ENCODE data around the gene VWA3B.
"Not testable (repeated sequence)": the region's sequence is repeated elsewhere in the genome, so short reads cannot be mapped to it uniquely, and the experiment has no call there.

The VWA3B gene

GRCh38 chr2:98085649-98086048, 1.3 kb upstream of the VWA3B start:
- DNase-seq = no peak

- DNase-seq = no peak
Observed at GRCh38 chr2:98087447-98088020, 567 bp downstream of the VWA3B start.

DNA sequence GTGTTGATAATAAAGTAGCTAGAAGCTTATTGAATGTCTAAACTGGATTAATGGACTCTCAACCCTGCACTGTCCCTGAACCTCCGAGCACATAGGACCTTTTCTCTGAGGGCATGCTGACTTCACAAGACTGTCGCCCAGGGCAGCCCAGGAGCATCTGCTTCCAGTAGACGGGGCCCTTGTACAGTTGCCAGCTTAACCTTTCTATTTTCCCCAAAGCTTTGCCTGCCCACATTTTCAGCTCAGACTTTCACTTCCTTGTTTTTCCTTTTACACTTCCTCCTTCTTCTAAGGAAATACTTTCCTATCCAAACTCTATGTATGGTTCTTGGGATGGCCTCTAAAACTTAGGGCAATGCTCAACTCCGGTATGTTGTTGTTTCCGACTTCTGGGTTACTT, 1.3 kb downstream of the VWA3B start:
- peak in 5 of 14 donors; percentile 1 to 22 (median 11) for DNase-seq

DNA sequence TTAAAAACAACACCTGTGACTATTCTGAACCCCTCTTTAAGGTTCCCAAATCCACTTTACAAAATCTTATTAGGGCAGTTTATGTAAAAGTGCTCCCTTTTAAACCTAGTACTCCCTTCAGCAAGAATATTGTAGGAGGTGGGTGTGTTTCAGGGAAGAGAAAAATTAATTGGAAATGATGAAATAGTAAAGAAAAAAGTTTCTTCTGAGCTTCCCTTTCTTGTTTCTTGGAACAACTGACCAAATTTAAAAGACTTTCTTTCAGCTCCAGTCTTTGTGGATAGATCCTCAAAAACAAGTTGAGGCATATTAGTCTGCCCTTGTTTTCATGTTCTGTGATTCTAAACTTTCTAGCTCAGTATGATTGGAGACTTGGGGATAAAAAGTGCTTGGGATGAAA, 3.0 kb downstream of the VWA3B start:
- DNase-seq = no peak

- DNase-seq = no peak
Observed at GRCh38 chr2:98090951-98091350, 4.0 kb downstream of the VWA3B start.

DNA sequence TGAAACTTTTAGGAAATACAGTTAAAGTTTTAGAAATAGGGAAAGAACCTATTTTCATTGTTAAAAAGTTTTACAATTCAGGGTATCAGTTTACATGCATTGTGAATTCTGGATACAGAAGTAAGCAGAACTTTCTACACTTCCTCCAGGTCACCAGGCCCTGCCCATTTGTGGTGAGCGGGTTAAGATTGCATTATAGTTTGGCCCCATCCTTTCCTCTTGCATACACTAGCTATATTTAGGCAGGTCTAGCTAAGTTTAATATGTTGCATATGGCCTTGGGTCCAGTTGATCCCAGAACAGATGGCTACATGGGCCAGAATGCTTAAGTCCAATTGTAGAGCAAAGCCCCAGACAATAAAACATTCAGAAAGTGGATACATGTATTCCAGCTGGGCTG, 4.8 kb downstream of the VWA3B start:
- DNase-seq = peak in 1 of 14 donors; percentile 9

DNA sequence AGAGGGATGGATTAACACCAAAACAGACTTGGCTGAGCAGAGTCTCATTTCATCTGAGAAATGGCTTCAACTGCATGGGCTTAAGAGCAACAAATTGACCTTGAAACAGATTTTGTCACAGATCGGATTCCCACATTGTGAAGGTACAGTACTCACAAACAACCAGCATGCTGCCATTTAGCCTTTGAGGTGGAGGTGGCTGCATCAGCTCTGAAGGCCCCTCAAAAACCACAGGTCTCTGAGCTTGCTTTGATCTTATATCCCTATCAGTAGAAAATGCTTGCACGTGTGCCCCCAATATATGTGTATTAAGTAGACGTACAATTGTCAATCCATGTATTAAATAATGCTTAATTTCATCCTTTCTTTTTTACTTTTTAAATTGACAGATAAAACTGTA, 6.2 kb downstream of the VWA3B start:
- DNase-seq = no peak

DNA sequence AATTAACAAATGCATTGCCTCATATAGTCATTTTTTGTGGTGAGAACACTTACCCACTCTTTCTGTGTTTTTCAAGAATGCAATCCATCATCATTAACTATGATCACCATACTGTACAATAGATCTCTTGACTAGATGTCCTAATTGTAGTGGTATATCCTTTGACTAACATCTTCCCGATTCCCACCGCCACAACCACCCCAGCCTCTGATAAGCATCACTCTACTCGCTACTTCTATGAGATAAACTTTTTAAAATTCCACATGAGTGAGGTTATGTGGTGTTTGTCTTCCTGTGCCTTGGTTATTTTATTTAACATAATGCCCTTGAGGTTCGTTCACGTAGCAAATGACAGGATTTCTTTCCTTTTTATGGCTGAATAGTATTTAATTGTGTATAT, 6.6 kb downstream of the VWA3B start:
- DNase-seq = no peak

DNA sequence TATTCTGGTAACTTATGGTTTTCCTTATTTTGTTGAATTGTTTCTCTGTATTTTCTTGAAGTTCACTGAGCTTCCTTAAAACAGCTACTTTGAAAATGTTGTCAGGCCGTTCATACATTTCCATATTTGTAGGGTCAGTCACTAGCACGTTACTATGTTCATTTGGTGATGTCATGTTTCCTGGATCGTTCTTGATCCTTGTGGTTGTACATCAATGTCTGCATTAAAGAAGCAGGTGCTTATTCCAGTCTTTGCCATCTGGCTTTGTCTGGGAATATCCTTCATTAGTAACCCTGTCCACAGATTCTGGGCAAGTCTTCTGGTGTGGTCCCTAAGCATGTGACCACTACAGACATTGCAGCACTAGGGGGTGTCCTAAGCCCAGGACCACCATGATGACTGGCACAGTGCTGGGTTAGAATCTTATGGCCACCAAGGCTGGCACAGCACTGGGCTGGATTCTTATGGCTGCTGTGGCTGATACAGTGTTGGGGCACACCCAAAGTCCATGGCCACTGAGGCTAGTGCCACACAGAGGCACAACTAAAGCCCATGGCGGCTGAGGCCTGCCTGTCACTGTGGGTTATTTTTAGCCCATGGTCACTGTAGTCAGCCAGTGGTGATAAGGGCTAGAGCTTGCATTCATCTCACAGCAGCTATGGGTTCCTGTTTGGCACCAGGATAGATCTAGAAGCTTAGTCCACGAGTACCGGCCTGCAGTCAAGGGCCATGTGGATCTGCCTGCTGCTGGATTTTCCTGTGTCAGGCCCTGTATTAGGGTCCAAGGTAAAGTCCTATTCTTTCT, 13.2 kb downstream of the VWA3B start:
- no peak for DNase-seq

- DNase-seq = not testable (repeated sequence)
Observed at GRCh38 chr2:98102315-98102714, 15.3 kb downstream of the VWA3B start.

GRCh38 chr2:98102878-98103277, 15.9 kb downstream of the VWA3B start:
- DNase-seq = no peak

DNA sequence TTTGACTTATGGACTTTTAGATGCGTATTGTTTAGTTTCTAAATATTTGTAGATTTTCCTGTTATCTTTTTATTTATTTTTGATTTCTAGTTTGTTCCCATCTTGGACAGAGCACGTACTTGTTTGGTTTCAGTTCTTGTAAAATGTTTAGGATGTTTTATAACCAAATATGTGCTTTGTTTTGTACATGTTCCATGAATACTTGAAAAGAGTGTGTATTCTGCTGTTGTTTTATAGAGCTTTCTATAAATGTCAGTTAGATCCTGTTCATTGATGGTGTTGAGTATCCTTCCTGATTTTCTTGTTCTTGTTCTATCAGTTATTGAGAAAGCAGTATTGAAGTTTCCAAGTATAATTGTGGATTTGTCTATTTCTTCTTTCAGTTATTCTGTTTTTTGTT, 21.1 kb downstream of the VWA3B start:
- DNase-seq = no peak

DNA sequence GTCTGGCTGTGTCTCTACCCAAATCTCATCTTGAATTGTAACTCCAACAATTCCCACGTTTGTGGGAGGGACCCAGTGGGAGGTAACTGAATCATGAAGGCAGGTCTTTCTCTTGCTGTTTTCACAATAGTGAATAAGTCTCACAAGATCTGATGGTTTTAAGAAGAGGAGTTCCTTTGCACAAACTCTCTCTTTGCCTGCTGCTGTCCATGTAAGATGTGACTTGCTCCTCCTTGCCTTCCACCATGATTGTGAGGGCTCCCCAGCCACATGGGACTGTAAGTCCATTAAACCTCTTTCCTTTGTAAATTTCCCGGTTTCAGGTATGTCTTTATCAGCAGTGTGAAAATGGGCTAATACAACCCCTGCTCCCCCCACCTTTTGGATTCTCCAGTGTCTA, 23.8 kb downstream of the VWA3B start:
- no peak for DNase-seq

- no peak for DNase-seq
Observed at GRCh38 chr2:98114643-98115330, 27.8 kb downstream of the VWA3B start.

- DNase-seq = no peak
Observed at GRCh38 chr2:98118161-98118560, 31.2 kb downstream of the VWA3B start.

GRCh38 chr2:98118852-98119251, 31.9 kb downstream of the VWA3B start:
- DNase-seq = no peak

- peak in 4 of 14 donors; percentile 14 to 44 (median 29) for DNase-seq
Observed at GRCh38 chr2:98121149-98121548, 34.2 kb downstream of the VWA3B start.

DNA sequence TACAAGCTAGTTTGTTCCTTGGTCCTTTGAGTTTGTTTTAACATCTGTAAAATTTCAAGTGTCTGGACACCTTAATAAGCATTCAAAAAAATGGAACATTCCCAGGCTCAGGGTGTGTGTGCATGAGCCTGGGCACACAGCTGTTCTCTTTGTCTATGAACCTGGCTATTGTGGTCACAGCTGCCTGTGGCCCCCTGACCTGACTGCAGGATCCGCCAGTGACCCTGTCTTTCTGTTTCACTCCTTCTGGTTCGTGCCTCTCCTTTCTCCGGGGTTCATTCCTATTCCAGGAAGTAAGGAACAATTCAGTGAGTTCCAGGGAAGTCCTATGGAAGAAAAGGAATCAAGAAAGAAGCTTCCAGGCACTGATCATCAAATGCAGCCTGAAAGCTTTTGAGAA, 35.6 kb downstream of the VWA3B start:
- DNase-seq = no peak

GRCh38 chr2:98123286-98123685, 36.3 kb downstream of the VWA3B start:
- peak in 2 of 14 donors; percentile 13 to 24 for DNase-seq

DNA sequence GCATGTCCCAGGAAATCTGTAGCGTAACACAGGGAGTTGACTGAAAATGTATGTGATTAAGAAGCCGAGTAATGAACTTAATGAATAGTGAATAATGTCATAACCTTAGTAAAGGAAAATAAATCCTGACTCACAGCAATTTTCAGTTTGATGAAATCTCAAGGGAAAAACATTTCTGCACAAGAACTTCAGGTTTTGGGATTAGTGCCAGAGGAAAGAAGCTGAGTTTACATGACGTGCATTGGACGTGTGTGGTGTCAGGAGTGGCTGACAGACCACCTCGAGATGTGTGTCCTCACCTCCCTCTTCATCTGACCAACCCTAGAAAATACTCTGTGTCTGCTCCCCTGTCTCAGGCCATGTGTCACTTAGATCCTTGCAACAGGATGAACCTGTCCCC, 39.1 kb downstream of the VWA3B start:
- DNase-seq = no peak

- no peak for DNase-seq
Observed at GRCh38 chr2:98127229-98127989, 40.4 kb downstream of the VWA3B start.

- DNase-seq = no peak
Observed at GRCh38 chr2:98128556-98129109, 41.7 kb downstream of the VWA3B start.

DNA sequence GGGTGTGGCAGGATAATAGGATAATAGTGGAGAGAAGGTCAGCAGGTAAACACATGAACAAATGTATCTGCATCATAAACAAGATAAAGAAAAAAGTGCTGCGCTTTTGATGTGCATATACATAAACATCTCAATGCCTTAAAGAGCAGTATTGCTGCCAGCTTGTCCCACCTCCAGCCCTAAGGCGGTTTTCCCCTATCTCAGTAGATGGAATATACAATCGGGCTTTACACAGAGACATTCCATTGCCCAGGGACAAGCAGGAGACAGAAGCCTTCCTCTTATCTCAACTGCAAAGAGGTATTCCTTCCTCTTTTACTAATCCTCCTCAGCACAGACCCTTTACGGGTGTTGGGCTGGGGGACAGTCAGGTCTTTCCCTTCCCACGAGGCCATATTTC, 43.1 kb downstream of the VWA3B start:
- DNase-seq = not testable (repeated sequence)

All from C1 segment of cervical spinal cord (tissue), 14 donors.